Astrocyte of the spinal cord (primary cell): Measurements from ENCODE around the gene DIP2A.

Source experiments
- DNase-seq: peaks from one replicate; pipeline ENCODE4 v3.0.0; 2011; ENCODE audit warnings: low read depth, low spot score
- H3K4me3 ChIP-seq: 2 replicates; pipeline ENCODE4 v1.5.1; 2011; ENCODE audit warnings: low read depth, mild to moderate bottlenecking, low read length, moderate library complexity
- in situ Hi-C: cut with HindIII; loops from 2 replicates; pipeline ENCODE4 v1.10.0; 2017; ENCODE audit warnings: low sequenced_read_pairs
- TF ChIP-seq, protein P1 (sequence below): IDR thresholded peaks from 2 replicates; pipeline ENCODE4 v1.5.1; 2012; ENCODE audit warnings: low read depth, mild to moderate bottlenecking, low read length, inconsistent platforms

The DIP2A gene

DNA sequence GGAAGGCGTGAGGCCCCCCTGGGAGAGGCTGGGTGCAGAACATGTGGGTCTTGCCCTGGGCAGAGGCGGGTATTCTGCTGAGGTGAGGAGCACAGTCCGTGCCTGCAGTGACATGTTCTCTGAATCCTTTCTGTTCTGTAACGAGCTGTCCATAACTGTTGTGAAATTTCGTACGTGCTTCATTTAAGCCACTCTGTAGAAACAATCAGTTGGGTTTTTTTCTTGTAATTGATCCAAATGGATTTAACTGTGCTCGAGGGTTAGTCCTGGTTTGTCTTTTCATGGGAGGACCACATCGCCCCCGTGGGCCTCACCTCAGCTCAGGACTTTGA lies 45.4 kb upstream of the DIP2A start:
- TF ChIP-seq, protein P1, sequence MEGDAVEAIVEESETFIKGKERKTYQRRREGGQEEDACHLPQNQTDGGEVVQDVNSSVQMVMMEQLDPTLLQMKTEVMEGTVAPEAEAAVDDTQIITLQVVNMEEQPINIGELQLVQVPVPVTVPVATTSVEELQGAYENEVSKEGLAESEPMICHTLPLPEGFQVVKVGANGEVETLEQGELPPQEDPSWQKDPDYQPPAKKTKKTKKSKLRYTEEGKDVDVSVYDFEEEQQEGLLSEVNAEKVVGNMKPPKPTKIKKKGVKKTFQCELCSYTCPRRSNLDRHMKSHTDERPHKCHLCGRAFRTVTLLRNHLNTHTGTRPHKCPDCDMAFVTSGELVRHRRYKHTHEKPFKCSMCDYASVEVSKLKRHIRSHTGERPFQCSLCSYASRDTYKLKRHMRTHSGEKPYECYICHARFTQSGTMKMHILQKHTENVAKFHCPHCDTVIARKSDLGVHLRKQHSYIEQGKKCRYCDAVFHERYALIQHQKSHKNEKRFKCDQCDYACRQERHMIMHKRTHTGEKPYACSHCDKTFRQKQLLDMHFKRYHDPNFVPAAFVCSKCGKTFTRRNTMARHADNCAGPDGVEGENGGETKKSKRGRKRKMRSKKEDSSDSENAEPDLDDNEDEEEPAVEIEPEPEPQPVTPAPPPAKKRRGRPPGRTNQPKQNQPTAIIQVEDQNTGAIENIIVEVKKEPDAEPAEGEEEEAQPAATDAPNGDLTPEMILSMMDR: no peak
- H3K4me3 ChIP-seq: no peak overlapping the region
- in situ Hi-C loops: no loop called here
- no peak for DNase-seq

DNA sequence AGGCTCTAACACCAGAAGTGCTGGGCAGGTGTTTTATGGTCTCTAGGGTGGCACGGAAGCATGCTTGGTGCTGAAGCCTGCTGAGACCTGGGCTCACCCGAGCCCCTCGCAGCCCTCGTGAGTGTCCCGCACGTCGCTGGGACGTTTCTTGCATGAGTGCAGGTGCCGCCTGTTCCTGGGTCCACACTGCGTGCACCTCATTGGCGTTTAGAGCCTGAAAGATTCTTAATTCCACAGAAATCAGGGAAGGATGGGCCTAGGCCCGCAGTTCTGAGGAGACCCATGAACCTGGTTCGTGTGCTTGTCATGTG lies 43.8 kb upstream of the DIP2A start:
- in situ Hi-C loops: no loop called here
- DNase-seq: no peak
- TF ChIP-seq, protein P1: no peak
- no peak overlapping the region for H3K4me3 ChIP-seq

- in situ Hi-C loops: no loop called here
- H3K4me3 ChIP-seq: no peak overlapping the region
- DNase-seq: no peak
- TF ChIP-seq, protein P1: no peak
Observed at GRCh38 chr21:46416551-46416950, 42.1 kb upstream of the DIP2A start.

DNA sequence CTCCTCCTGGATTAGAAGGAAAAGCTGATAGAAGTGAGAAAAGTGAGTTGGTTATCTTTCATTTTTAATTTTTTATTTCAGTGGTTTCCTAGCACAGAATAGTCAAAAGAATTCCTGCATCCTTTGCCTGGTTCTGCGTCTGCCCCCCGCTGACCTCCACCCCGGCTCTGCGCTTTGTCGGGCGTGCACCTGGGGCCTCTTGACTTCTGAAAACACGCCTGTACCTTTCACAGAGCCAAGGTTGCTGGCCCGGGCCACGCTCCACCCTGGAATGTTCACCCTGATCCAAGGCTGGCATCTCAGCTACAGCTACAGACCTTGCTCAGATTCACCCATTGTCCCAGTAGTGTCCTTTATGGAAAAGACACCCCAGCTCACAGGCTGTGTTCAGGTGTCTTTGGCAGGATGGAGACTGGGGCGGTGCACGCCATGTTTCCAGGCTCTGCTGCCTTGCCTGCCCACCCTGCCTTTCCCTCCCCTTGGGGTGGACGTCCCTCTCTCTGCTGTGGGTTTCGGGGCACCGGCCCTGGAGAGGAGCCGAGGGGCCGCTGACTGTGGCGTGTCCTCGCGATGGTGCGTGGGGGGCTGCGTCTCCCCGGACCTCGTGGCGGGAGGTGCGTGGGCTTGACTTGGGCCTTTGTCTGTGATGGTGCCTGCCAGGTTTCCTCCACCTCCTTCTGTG lies 40.3 kb upstream of the DIP2A start:
- H3K4me3 ChIP-seq: no peak overlapping the region
- TF ChIP-seq, protein P1: no peak
- no peak for DNase-seq
- in situ Hi-C loops: no loop called here

- in situ Hi-C loops: no loop called here
- TF ChIP-seq, protein P1: no peak
- DNase-seq: no peak
- no peak overlapping the region for H3K4me3 ChIP-seq
Observed at GRCh38 chr21:46420241-46421190, 38.2 kb upstream of the DIP2A start.

DNA sequence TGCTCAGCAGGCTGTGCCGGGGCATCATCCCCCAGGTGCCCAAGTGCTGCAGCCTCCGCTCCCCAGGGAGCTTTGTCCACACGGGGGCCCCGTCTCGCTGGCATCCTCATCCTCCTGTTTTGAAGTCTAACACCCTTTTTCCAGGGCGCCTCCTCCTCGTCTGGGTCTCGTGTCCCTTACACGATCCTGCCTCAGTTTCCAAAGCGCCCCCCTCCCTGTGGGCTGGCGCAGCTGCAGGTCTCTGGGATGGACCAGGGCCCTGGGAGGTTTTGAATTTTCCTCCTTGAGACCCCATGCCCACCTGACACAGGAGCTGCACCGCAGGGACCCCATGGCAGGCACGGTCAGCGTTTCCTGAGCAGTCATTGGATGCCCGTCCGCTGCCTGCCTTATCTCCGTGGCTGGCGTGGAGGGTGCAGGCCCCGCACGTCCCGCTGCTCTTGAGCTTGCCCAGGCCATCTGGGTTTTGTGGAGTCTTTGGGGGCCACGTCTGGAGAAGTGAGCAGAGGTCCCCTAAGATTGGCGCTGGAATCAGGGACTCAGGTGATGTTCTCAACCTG lies 37.4 kb upstream of the DIP2A start:
- no peak overlapping the region for H3K4me3 ChIP-seq
- in situ Hi-C loops: no loop called here
- TF ChIP-seq, protein P1: no peak
- DNase-seq: no peak
